Astrocyte (in vitro differentiated cells and primary cell): ENCODE measurements around the gene CPEB2. TPM values are rescaled to one million over a fixed set of nuclear protein-coding genes. Genes with fewer than 3 reads are reported as not detected.

Experiments
- DNase-seq: peaks from one replicate; pipeline ENCODE4 v3.0.0-alpha.2; 2010; ENCODE audit warnings: low read depth
- FAIRE-seq: peaks from 2 replicates; lab custom pipeline; 2011; peaks lifted over from hg19 to GRCh38; lab: Jason Lieb, UNC
- H2AFZ ChIP-seq: 2 replicates; pipeline ENCODE4 v1.6.0; 2012; ENCODE audit warnings: low read depth, low read length, inconsistent platforms
- H3K27ac ChIP-seq: 2 replicates; pipeline ENCODE4 v1.5.1; 2011; ENCODE audit warnings: low read depth, low read length, inconsistent platforms
- H3K27me3 ChIP-seq: 2 replicates; pipeline ENCODE4 v1.6.0; 2011; ENCODE audit warnings: low read length, inconsistent platforms; ENCODE audit not compliant: insufficient read depth
- H3K36me3 ChIP-seq: 2 replicates; pipeline ENCODE4 v1.5.1; 2011; ENCODE audit warnings: low read length, inconsistent platforms; ENCODE audit not compliant: insufficient read depth
- H3K4me1 ChIP-seq: 2 replicates; pipeline ENCODE4 v1.5.1; 2011; ENCODE audit warnings: low read length, inconsistent platforms; ENCODE audit not compliant: insufficient read depth
- H3K4me2 ChIP-seq: 2 replicates; pipeline ENCODE4 v1.6.0; 2012; ENCODE audit warnings: low read length, inconsistent platforms
- H3K4me3 ChIP-seq: 2 replicates; pipeline ENCODE4 v1.5.1; 2011; ENCODE audit warnings: low read depth, mild to moderate bottlenecking, low read length, inconsistent platforms; ENCODE audit not compliant: insufficient read depth
- H3K79me2 ChIP-seq: 2 replicates; pipeline ENCODE4 v1.6.0; 2012; ENCODE audit warnings: mild to moderate bottlenecking, low read length, inconsistent platforms; ENCODE audit not compliant: insufficient read depth
- H3K9ac ChIP-seq: 2 replicates; pipeline ENCODE4 v1.6.0; 2012; ENCODE audit warnings: mild to moderate bottlenecking, low read length, inconsistent platforms
- H3K9me3 ChIP-seq: 2 replicates; pipeline ENCODE4 v1.5.1; 2012; ENCODE audit warnings: low read depth, mild to moderate bottlenecking, low read length, inconsistent platforms; ENCODE audit not compliant: insufficient read depth
- H4K20me1 ChIP-seq: 2 replicates; pipeline ENCODE4 v1.6.0; 2012; ENCODE audit warnings: low read length, inconsistent platforms; ENCODE audit not compliant: insufficient read depth
- H3K27ac Mint-ChIP-seq: one replicate; pipeline ENCODE4 v1.8.0; 2021; ENCODE audit warnings: mild to moderate bottlenecking, mixed read lengths; ENCODE audit not compliant: unreplicated experiment
- H3K27me3 Mint-ChIP-seq: one replicate; pipeline ENCODE4 v1.8.0; 2021; ENCODE audit warnings: low read depth, mixed read lengths; ENCODE audit not compliant: unreplicated experiment
- H3K36me3 Mint-ChIP-seq: one replicate; pipeline ENCODE4 v1.8.0; 2021; ENCODE audit warnings: low read depth, mixed read lengths; ENCODE audit not compliant: unreplicated experiment
- H3K4me1 Mint-ChIP-seq: one replicate; pipeline ENCODE4 v1.8.0; 2021; ENCODE audit warnings: low read depth, mixed read lengths; ENCODE audit not compliant: unreplicated experiment
- H3K4me3 Mint-ChIP-seq: one replicate; pipeline ENCODE4 v1.8.0; 2021; ENCODE audit warnings: mild to moderate bottlenecking, moderate library complexity, mixed read lengths; ENCODE audit not compliant: unreplicated experiment
- H3K9me3 Mint-ChIP-seq: one replicate; pipeline ENCODE4 v1.8.0; 2021; ENCODE audit warnings: mild to moderate bottlenecking, mixed read lengths; ENCODE audit not compliant: unreplicated experiment
- CTCF ChIP-seq: IDR thresholded peaks from 2 replicates; pipeline ENCODE4 v1.5.1; 2011; ENCODE audit warnings: low read depth, mild to moderate bottlenecking, inconsistent platforms, low read length, moderate library complexity; ENCODE audit not compliant: insufficient read depth
- EZH2 ChIP-seq: IDR thresholded peaks from 2 replicates; pipeline ENCODE4 v1.6.1; 2012; ENCODE audit warnings: mild to moderate bottlenecking, low read length, inconsistent platforms; ENCODE audit not compliant: insufficient read depth
- total RNA-seq: library from RNA; stranded (reverse); gene quantifications from 2 replicates; pipeline ENCODE4 v1.2.1, GENCODE V29; 2021

The CPEB2 gene
- total RNA-seq, 1 donor from 2014 or later: 47.3 TPM

DNA sequence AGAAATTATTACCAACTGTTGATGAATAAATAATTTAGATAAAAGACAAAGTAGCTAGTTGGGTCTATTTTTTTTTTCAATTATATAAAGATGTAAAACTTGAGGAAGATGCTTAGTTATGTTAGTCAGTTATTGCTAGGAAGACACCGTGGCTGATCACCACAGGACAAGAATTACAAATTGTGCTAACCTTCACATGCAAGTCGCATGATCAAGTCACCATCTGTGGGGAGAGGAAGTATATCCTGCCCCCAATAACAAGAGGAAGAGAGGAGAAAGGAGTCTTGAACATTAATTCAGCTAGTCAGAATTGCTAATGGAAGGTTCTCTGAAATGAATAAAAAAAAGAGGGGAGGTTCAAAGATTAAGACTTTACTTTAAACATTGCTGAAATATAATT, 52.3 kb downstream of the CPEB2 start:
- H3K79me2 ChIP-seq: no peaks in the 10 kb centered on the region

DNA sequence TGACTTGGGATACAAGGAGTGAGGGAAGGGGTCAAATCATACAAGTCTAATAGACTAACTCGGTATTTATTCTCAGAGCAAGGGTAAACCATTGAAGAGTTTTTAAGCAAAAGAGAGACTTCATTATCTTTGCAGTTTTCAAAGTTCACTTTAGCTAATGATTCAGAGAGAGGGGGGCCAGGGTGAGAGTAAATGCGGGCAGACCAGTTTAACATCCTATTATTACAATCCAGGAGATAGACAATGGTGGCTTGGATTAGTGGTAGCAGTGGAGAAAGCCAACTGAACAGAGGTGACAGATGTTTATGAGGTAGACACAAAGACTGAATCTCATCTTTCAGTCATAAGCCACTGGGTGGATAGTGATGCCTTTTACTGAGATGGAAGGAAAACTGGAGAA, 57.9 kb downstream of the CPEB2 start:
- Histone ChIP-seq H3K79me2 (no peaks in the 10 kb centered on the region), H3K4me3 (no peak overlapping the region), H3K4me1 (no peaks in the 10 kb centered on the region), H3K9ac (no peak overlapping the region), H2AFZ (no peak overlapping the region), H3K36me3 (peaks cover 59% of the 10 kb centered on the region), H3K27ac (no peak overlapping the region), H3K4me2 (no peak overlapping the region), H3K9me3 (no peaks in the 10 kb centered on the region), H4K20me1 (peaks cover 3% of the 10 kb centered on the region), H3K27me3 (no peaks in the 10 kb centered on the region)
- H3K27me3 Mint-ChIP-seq: no peaks in the 10 kb centered on the region
- no peak overlapping the region for H3K4me3 Mint-ChIP-seq
- H3K36me3 Mint-ChIP-seq: peaks cover 20% of the 10 kb centered on the region
- no peak for FAIRE-seq
- DNase-seq: no peak
- no peaks in the 10 kb centered on the region for H3K9me3 Mint-ChIP-seq
- H3K4me1 Mint-ChIP-seq: peaks cover 3% of the 10 kb centered on the region
- no peak for TF ChIP-seq CTCF
- TF ChIP-seq EZH2: no peak
- no peak overlapping the region for H3K27ac Mint-ChIP-seq

More for the DNA sequence above, 52.3 kb downstream of the CPEB2 start:
- Histone ChIP-seq H3K27ac (no peak overlapping the region), H3K4me2 (no peak overlapping the region), H3K4me1 (no peaks in the 10 kb centered on the region), H4K20me1 (peaks cover 16% of the 10 kb centered on the region), H3K9me3 (no peaks in the 10 kb centered on the region), H3K9ac (no peak overlapping the region), H3K36me3 (peaks cover 33% of the 10 kb centered on the region), H3K27me3 (no peaks in the 10 kb centered on the region), H2AFZ (no peak overlapping the region), H3K4me3 (no peak overlapping the region)
- DNase-seq (no peak), FAIRE-seq (no peak)
- Mint-ChIP-seq H3K36me3 (peaks cover 25% of the 10 kb centered on the region), H3K27me3 (no peaks in the 10 kb centered on the region), H3K9me3 (no peaks in the 10 kb centered on the region), H3K4me3 (no peak overlapping the region), H3K4me1 (peaks cover 3% of the 10 kb centered on the region), H3K27ac (no peak overlapping the region)
- no peak for TF ChIP-seq EZH2
- TF ChIP-seq CTCF: no peak

DNA sequence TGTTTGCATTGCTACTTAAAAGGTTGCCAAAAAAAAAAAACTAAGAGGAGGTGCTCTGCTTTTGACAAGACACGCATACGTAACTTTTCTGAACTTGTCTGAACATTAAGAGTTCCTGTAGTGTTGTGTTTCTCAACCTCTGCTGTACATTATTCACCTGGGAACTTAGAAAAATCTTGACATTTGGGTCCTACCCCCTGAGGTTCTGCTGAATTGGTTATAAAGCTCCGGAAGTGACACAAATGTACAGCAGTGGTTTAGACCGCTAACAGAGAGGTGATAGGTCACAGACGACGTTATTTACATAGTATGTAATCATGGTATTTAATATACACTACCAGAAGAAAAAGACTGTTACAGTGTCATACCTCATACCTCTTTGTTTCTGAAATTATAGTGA, 61.1 kb downstream of the CPEB2 start:
- H3K9ac ChIP-seq: no peak overlapping the region
- no peak overlapping the region for H3K4me3 ChIP-seq
- Mint-ChIP-seq H3K4me1 (no peaks in the 10 kb centered on the region), H3K27ac (no peak overlapping the region), H3K4me3 (no peak overlapping the region), H3K27me3 (no peaks in the 10 kb centered on the region), H3K9me3 (no peaks in the 10 kb centered on the region), H3K36me3 (peaks cover 15% of the 10 kb centered on the region)
- TF ChIP-seq EZH2 (no peak), CTCF (no peak)
- peaks cover 54% of the 10 kb centered on the region for H3K36me3 ChIP-seq
- no peak for FAIRE-seq
- H3K27ac ChIP-seq: no peak overlapping the region
- no peaks in the 10 kb centered on the region for H3K27me3 ChIP-seq
- H3K79me2 ChIP-seq: no peaks in the 10 kb centered on the region
- H3K9me3 ChIP-seq: no peaks in the 10 kb centered on the region
- H3K4me2 ChIP-seq: no peak overlapping the region
- no peak for DNase-seq
- H2AFZ ChIP-seq: no peak overlapping the region
- no peaks in the 10 kb centered on the region for H4K20me1 ChIP-seq
- no peaks in the 10 kb centered on the region for H3K4me1 ChIP-seq
